Neural cell (in vitro differentiated cells): ENCODE measurements around the gene UCP2. TPM values are rescaled to one million over a fixed set of nuclear protein-coding genes. Genes with fewer than 3 reads are reported as not detected.

Source experiments
- H2AFZ ChIP-seq: fragments of 200-600, 300-800 bp; sonication (generic), shearing (Covaris generic); 2 replicates; pipeline ENCODE4 v1.6.0; 2014; ENCODE audit warnings: low read depth, mild to moderate bottlenecking, antibody characterized with exemption, low read length, moderate library complexity
- H3F3A ChIP-seq: fragments of 200-600 bp; shearing (Covaris generic); 2 replicates; pipeline ENCODE4 v1.6.1; 2016; ENCODE audit warnings: mild to moderate bottlenecking, moderate library complexity, mixed read lengths, antibody characterized with exemption, low read length; ENCODE audit not compliant: insufficient read depth, poor library complexity, severe bottlenecking
- H3K27ac ChIP-seq: fragments of 200-600, 300-800 bp; sonication (generic), shearing (Covaris generic); 2 replicates; pipeline ENCODE4 v1.5.1; 2014; ENCODE audit warnings: mild to moderate bottlenecking, low read length, moderate library complexity
- H3K27me3 ChIP-seq: fragments of 300-800, 200-600 bp; sonication (generic), shearing (Covaris generic); 2 replicates; pipeline ENCODE4 v1.6.0; 2014; ENCODE audit warnings: mild to moderate bottlenecking, low read depth, low read length, moderate library complexity; ENCODE audit not compliant: insufficient read depth
- H3K36me3 ChIP-seq: fragments of 300-800, 200-600 bp; sonication (generic), shearing (Covaris generic); 2 replicates; pipeline ENCODE4 v1.5.1; 2014; ENCODE audit warnings: mild to moderate bottlenecking, antibody characterized with exemption, low read length, moderate library complexity; ENCODE audit not compliant: insufficient read depth
- H3K4me2 ChIP-seq: fragments of 300-800, 200-600 bp; sonication (generic), shearing (Covaris generic); 2 replicates; pipeline ENCODE4 v1.6.0; 2014; ENCODE audit warnings: mild to moderate bottlenecking, low read length
- H3K4me3 ChIP-seq: fragments of 300-800, 200-600 bp; sonication (generic), shearing (Covaris generic); 2 replicates; pipeline ENCODE4 v1.5.1; 2014; ENCODE audit warnings: mild to moderate bottlenecking, low read length, moderate library complexity
- H3K79me2 ChIP-seq: fragments of 200-600 bp; shearing (Covaris generic); replicated peaks from 2 replicates; pipeline ENCODE4 v1.6.0; 2014; ENCODE audit warnings: mild to moderate bottlenecking, low read length, moderate library complexity; ENCODE audit not compliant: insufficient read depth
- H3K9ac ChIP-seq: fragments of 300-800, 200-600 bp; sonication (generic), shearing (Covaris generic); 2 replicates; pipeline ENCODE4 v1.6.1; 2016; ENCODE audit warnings: mild to moderate bottlenecking, low read length, mixed read lengths
- H3K9me2 ChIP-seq: fragments of 200-600 bp; shearing (Covaris generic); 2 replicates; pipeline ENCODE4 v1.6.1; 2016; ENCODE audit warnings: mild to moderate bottlenecking, low read length, mixed read lengths; ENCODE audit not compliant: insufficient read depth
- H3K9me3 ChIP-seq: fragments of 200-600, 300-800 bp; sonication (generic), shearing (Covaris generic); 2 replicates; pipeline ENCODE4 v1.6.1; 2016; ENCODE audit warnings: mild to moderate bottlenecking, mixed run types, low read length, moderate library complexity, mixed read lengths
- H4K20me1 ChIP-seq: fragments of 200-600 bp; shearing (Covaris generic); 2 replicates; pipeline ENCODE4 v1.6.1; 2016; ENCODE audit warnings: mild to moderate bottlenecking, mixed run types; ENCODE audit not compliant: insufficient read depth
- EP300 ChIP-seq: fragments of 450-650 bp; conservative IDR thresholded peaks from 2 replicates; pipeline ENCODE4 v1.6.1; 2014; ENCODE audit warnings: antibody characterized with exemption, mild to moderate bottlenecking, moderate library complexity; ENCODE audit not compliant: poor library complexity, severe bottlenecking
- MXI1 ChIP-seq: fragments of 450-650 bp; conservative IDR thresholded peaks from 2 replicates; pipeline ENCODE4 v1.6.1; 2014; ENCODE audit warnings: antibody characterized with exemption, mild to moderate bottlenecking; ENCODE audit not compliant: poor library complexity, severe bottlenecking
- POLR2AphosphoS5 ChIP-seq: IDR thresholded peaks from 2 replicates; pipeline ENCODE4 v1.6.1; 2012
- RAD21 ChIP-seq: fragments of 450-650 bp; conservative IDR thresholded peaks from 2 replicates; pipeline ENCODE4 v1.6.1; 2014; ENCODE audit warnings: antibody characterized with exemption, mild to moderate bottlenecking, moderate library complexity
- SMC3 ChIP-seq: fragments of 450-650 bp; conservative IDR thresholded peaks from 2 replicates; pipeline ENCODE4 v1.6.1; 2014; ENCODE audit warnings: antibody characterized with exemption, mild to moderate bottlenecking, moderate library complexity; ENCODE audit not compliant: poor library complexity
- TAF1 ChIP-seq: IDR thresholded peaks from 2 replicates; pipeline ENCODE4 v1.6.1; 2012; ENCODE audit warnings: low read depth
- polyA plus RNA-seq: library from polyadenylated mRNA; depleted of rRNA; stranded (reverse); fragments of >200 nt; gene quantifications from 2 replicates; pipeline ENCODE4 v1.2.3, GENCODE V29; 2014
- TF ChIP-seq, protein P1 (sequence below): fragments of 450-650 bp; IDR thresholded peaks from 2 replicates; pipeline ENCODE4 v1.5.1; 2014; ENCODE audit warnings: antibody characterized with exemption, mild to moderate bottlenecking, moderate library complexity; ENCODE audit not compliant: poor library complexity, severe bottlenecking
- TF ChIP-seq, protein P2 (sequence below): IDR thresholded peaks from 2 replicates; pipeline ENCODE4 v1.6.1; 2012; ENCODE audit warnings: borderline replicate concordance

UCP2 gene
- polyA plus RNA-seq, 1 donor from 2014 or later, result not detected

DNA sequence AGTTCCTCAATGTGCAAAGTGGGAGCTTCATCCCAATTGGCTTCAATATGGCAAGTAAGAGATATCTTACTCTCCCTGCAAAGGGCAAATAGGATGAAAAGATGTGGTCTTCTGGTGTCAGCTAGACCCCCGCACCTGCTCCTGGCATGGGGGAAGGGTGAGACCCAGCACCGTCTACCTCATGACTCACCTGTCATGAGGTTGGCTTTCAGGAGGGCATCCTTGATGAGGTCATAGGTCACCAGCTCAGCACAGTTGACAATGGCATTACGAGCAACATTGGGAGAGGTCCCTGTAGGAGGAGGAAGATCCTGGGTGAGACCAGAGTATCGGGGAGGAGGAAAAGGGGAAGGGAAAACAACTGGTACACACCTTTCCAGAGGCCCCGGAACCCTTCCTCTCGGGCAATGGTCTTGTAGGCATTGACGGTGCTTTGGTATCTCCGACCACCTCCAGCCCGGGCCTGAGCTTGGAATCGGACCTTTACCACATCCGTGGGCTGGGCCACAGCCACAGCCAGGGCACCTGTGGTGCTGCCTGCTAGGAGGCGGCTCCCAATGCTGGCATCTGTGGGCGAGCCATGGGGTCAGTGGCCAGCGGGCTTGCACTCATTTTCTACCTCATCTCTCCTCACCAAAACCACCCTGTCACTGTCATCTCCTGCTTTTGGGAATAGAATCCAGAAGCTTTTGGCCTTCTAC, 6.0 kb downstream of the UCP2 start (continued):
- TF ChIP-seq, protein P1, sequence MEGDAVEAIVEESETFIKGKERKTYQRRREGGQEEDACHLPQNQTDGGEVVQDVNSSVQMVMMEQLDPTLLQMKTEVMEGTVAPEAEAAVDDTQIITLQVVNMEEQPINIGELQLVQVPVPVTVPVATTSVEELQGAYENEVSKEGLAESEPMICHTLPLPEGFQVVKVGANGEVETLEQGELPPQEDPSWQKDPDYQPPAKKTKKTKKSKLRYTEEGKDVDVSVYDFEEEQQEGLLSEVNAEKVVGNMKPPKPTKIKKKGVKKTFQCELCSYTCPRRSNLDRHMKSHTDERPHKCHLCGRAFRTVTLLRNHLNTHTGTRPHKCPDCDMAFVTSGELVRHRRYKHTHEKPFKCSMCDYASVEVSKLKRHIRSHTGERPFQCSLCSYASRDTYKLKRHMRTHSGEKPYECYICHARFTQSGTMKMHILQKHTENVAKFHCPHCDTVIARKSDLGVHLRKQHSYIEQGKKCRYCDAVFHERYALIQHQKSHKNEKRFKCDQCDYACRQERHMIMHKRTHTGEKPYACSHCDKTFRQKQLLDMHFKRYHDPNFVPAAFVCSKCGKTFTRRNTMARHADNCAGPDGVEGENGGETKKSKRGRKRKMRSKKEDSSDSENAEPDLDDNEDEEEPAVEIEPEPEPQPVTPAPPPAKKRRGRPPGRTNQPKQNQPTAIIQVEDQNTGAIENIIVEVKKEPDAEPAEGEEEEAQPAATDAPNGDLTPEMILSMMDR, result no peak

DNA sequence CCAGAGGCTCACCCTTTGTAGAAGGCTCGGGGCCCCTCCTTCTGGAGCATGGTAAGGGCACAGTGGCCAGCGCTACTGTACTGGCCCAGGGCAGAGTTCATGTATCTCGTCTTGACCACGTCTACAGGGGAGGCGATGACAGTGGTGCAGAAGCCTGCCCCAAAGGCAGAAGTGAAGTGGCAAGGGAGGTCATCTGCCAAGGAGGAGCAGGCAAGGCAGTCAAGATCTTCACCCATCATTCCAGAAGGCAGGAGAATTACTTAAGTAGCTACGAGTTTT, 7.2 kb downstream of the UCP2 start:
- no peak for TF ChIP-seq SMC3
- no peaks in the 10 kb centered on the region for H3K27me3 ChIP-seq
- H3K27ac ChIP-seq, result no peak overlapping the region
- H3F3A ChIP-seq, result no peaks in the 10 kb centered on the region
- H3K4me2 ChIP-seq, result no peak overlapping the region
- no peaks in the 10 kb centered on the region for H3K79me2 ChIP-seq
- H3K4me3 ChIP-seq, result no peak overlapping the region
- H4K20me1 ChIP-seq, result no peaks in the 10 kb centered on the region
- H3K9me3 ChIP-seq, result no peaks in the 10 kb centered on the region
- H2AFZ ChIP-seq, result no peak overlapping the region
- H3K9me2 ChIP-seq, result no peaks in the 10 kb centered on the region
- no peak overlapping the region for H3K9ac ChIP-seq
- H3K36me3 ChIP-seq, result no peaks in the 10 kb centered on the region

DNA sequence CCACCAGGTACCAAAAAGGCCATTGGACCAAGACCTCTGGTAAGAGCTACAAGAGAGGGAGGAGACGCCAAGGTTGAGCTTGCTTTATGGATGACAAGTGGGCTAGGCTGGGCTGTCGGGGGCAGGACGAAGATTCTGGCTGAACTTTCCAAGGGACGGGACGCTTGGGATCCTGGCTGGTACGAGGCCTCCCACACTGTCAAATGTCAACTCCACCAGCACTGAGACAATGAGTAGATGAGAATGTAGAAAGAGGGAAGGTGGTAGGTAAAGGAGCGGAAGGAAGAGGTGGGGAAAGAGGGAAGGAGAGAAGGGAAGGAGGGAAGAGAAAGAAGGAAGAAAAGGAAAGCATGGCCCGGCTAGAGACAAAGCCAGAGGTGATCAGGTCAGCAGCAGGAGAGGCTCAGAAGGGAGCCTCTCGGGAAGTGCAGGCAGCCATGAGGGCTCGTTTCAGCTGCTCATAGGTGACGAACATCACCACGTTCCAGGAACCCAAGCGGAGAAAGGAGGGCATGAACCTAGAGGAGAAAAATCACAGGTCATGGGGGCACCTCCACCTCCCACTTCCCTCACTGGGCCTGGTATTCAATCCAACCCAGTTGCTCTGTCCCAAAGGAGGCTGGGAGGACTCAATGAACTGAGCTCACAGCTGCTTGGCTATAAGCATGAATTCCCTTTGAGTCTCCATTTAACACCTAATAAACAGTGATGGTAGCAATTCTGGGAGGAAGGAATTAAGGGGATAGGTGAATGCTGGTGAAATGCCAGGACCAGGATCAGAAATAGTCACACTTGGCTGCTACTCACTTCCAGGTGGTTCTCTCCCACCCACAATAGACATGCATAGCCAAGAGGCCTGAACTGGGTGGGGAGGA, 7.8 kb downstream of the UCP2 start:
- Histone ChIP-seq H3F3A (no peaks in the 10 kb centered on the region), H3K79me2 (no peaks in the 10 kb centered on the region), H3K27ac (no peak overlapping the region), H4K20me1 (no peaks in the 10 kb centered on the region), H3K4me2 (no peak overlapping the region), H3K9me2 (no peaks in the 10 kb centered on the region), H3K4me3 (no peak overlapping the region), H3K36me3 (no peaks in the 10 kb centered on the region), H3K27me3 (no peaks in the 10 kb centered on the region), H2AFZ (no peak overlapping the region), H3K9me3 (no peaks in the 10 kb centered on the region), H3K9ac (no peak overlapping the region)
- no peak for TF ChIP-seq RAD21
- no peak for TF ChIP-seq MXI1
- TF ChIP-seq TAF1, result no peak
- no peak for TF ChIP-seq EP300
- TF ChIP-seq, protein P2, sequence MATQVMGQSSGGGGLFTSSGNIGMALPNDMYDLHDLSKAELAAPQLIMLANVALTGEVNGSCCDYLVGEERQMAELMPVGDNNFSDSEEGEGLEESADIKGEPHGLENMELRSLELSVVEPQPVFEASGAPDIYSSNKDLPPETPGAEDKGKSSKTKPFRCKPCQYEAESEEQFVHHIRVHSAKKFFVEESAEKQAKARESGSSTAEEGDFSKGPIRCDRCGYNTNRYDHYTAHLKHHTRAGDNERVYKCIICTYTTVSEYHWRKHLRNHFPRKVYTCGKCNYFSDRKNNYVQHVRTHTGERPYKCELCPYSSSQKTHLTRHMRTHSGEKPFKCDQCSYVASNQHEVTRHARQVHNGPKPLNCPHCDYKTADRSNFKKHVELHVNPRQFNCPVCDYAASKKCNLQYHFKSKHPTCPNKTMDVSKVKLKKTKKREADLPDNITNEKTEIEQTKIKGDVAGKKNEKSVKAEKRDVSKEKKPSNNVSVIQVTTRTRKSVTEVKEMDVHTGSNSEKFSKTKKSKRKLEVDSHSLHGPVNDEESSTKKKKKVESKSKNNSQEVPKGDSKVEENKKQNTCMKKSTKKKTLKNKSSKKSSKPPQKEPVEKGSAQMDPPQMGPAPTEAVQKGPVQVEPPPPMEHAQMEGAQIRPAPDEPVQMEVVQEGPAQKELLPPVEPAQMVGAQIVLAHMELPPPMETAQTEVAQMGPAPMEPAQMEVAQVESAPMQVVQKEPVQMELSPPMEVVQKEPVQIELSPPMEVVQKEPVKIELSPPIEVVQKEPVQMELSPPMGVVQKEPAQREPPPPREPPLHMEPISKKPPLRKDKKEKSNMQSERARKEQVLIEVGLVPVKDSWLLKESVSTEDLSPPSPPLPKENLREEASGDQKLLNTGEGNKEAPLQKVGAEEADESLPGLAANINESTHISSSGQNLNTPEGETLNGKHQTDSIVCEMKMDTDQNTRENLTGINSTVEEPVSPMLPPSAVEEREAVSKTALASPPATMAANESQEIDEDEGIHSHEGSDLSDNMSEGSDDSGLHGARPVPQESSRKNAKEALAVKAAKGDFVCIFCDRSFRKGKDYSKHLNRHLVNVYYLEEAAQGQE, result no peak
- TF ChIP-seq SMC3, result no peak
- TF ChIP-seq POLR2AphosphoS5, result no peak
